Measurements from ENCODE around the gene TERT.

GRCh38 chr5:1247811-1248210, 47.1 kb downstream of the TERT start:
- TF ChIP-seq, protein P1, sequence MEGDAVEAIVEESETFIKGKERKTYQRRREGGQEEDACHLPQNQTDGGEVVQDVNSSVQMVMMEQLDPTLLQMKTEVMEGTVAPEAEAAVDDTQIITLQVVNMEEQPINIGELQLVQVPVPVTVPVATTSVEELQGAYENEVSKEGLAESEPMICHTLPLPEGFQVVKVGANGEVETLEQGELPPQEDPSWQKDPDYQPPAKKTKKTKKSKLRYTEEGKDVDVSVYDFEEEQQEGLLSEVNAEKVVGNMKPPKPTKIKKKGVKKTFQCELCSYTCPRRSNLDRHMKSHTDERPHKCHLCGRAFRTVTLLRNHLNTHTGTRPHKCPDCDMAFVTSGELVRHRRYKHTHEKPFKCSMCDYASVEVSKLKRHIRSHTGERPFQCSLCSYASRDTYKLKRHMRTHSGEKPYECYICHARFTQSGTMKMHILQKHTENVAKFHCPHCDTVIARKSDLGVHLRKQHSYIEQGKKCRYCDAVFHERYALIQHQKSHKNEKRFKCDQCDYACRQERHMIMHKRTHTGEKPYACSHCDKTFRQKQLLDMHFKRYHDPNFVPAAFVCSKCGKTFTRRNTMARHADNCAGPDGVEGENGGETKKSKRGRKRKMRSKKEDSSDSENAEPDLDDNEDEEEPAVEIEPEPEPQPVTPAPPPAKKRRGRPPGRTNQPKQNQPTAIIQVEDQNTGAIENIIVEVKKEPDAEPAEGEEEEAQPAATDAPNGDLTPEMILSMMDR (IDR thresholded peaks at IDR 0.05), result no peak
- TF ChIP-seq POLR2A (IDR thresholded peaks at IDR 0.05), result no peak
